ENCODE data around the gene ORMDL3. TPM values are rescaled to one million over a fixed set of nuclear protein-coding genes. Genes with fewer than 3 reads are reported as not detected.
"Not testable (repeated sequence)": the region's sequence is repeated elsewhere in the genome, so short reads cannot be mapped to it uniquely, and the experiment has no call there.

ORMDL3 gene
- polyA plus RNA-seq, 1 donor from 2014 or later, result 90.1 TPM

DNA sequence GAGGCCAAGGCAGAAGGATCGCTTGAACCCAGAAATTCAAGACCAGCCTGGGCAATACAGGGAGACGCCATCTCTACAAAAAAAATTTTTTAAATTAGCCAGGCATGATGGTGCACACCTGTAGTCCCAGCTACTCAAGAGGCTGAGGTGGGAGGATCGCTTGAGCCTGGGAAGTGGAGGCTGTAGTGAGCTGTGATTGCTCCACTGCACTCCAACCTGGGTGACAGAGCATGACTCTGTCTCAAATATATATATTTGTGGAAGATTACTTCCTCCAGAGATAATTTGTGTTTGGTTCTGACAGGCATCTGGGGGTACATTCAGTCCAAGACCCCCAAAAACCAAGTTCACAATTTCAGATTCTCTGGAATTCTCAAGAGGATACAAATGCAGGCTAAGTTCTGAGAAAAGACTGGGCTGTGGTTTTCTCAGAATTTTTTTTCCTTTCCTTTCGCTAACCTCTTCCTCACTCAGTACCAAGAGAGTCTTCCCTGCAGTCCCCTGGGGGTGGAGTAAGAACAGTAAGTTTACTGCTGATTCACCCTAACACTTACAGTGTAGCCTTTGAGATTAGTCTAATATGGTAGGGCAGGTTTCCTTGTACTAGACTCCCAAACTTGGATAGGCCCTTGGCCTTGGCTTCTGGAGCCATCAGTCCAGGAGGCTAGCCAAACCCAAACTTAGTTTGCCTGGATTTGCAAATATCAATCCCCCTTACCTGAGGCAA lies 24.1 kb downstream of the ORMDL3 start:
- Histone ChIP-seq H3K27me3 (ENCODE audit: insufficient read depth, low read depth, low read length) (no peaks in the 10 kb centered on the region), H3K9me3 (ENCODE audit: low read length) (no peaks in the 10 kb centered on the region), H3K4me2 (ENCODE audit: low read length) (no peak overlapping the region), H4K20me1 (ENCODE audit: insufficient read depth) (no peaks in the 10 kb centered on the region), H3K79me2 (replicated peaks; ENCODE audit: insufficient read depth, low read length) (no peaks in the 10 kb centered on the region), H3K9me2 (ENCODE audit: insufficient read depth, low read length) (no peaks in the 10 kb centered on the region), H3F3A (ENCODE audit: insufficient read depth, low read length, poor library complexity, severe bottlenecking) (no peaks in the 10 kb centered on the region), H3K36me3 (ENCODE audit: insufficient read depth, low read length) (no peaks in the 10 kb centered on the region), H2AFZ (ENCODE audit: low read depth, low read length) (no peak overlapping the region), H3K9ac (ENCODE audit: low read length) (no peak overlapping the region), H3K27ac (ENCODE audit: low read length) (no peak overlapping the region), H3K4me3 (ENCODE audit: low read length) (no peak overlapping the region)
- no peak for TF ChIP-seq SMC3 (conservative IDR thresholded peaks at IDR 0.05; ENCODE audit: poor library complexity)

DNA sequence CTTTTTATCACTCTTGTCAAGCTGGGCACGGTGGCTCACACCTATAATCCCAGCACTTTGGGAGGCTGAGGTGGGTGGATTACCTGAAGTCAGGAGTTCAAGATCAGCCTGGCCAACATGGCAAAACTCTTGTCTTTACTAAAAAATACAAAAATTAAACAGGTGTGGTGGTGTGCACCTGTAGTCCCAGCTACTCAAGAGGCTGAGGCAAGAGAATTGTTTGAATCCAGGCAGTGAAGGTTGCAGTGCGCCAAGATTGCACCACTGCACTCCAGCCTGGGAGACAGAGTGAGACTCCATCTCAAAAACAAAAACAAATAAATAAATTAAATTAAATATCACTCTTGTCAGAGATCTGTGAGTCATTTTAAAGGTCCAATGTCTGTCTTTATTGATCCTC lies 25.4 kb downstream of the ORMDL3 start:
- H2AFZ ChIP-seq (ENCODE audit: low read depth, low read length); H3K27ac ChIP-seq (ENCODE audit: low read length): not testable (repeated sequence)

DNA sequence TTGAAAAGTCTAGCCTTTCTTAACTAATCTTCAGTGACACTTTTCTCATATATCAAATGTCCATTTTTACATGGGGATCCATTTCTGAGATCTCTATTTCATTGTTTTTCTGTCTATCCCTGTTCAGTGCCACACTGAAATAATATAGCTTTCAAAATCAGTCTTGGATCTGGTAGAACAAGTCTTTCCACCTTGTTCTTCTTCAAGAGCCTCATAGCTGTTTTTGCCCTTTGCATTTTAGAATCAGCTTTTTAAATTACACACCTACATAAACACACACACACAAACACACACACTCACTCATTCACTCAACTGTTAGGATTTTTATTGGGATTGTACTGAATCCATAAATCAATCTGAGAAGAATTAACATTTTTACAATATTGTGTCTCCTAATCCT lies 28.2 kb downstream of the ORMDL3 start:
- Histone ChIP-seq H3K27ac (ENCODE audit: low read length) (no peak overlapping the region), H3K9me3 (ENCODE audit: low read length) (no peaks in the 10 kb centered on the region), H3K9me2 (ENCODE audit: insufficient read depth, low read length) (no peaks in the 10 kb centered on the region), H3K9ac (ENCODE audit: low read length) (no peak overlapping the region), H3K4me3 (ENCODE audit: low read length) (no peak overlapping the region), H3K79me2 (replicated peaks; ENCODE audit: insufficient read depth, low read length) (no peaks in the 10 kb centered on the region), H3K4me2 (ENCODE audit: low read length) (no peak overlapping the region), H3K36me3 (ENCODE audit: insufficient read depth, low read length) (no peaks in the 10 kb centered on the region), H3K27me3 (ENCODE audit: insufficient read depth, low read depth, low read length) (no peaks in the 10 kb centered on the region), H4K20me1 (ENCODE audit: insufficient read depth) (no peaks in the 10 kb centered on the region), H3F3A (ENCODE audit: insufficient read depth, low read length, poor library complexity, severe bottlenecking) (no peaks in the 10 kb centered on the region), H2AFZ (ENCODE audit: low read depth, low read length) (no peak overlapping the region)
- TF ChIP-seq, protein P1, sequence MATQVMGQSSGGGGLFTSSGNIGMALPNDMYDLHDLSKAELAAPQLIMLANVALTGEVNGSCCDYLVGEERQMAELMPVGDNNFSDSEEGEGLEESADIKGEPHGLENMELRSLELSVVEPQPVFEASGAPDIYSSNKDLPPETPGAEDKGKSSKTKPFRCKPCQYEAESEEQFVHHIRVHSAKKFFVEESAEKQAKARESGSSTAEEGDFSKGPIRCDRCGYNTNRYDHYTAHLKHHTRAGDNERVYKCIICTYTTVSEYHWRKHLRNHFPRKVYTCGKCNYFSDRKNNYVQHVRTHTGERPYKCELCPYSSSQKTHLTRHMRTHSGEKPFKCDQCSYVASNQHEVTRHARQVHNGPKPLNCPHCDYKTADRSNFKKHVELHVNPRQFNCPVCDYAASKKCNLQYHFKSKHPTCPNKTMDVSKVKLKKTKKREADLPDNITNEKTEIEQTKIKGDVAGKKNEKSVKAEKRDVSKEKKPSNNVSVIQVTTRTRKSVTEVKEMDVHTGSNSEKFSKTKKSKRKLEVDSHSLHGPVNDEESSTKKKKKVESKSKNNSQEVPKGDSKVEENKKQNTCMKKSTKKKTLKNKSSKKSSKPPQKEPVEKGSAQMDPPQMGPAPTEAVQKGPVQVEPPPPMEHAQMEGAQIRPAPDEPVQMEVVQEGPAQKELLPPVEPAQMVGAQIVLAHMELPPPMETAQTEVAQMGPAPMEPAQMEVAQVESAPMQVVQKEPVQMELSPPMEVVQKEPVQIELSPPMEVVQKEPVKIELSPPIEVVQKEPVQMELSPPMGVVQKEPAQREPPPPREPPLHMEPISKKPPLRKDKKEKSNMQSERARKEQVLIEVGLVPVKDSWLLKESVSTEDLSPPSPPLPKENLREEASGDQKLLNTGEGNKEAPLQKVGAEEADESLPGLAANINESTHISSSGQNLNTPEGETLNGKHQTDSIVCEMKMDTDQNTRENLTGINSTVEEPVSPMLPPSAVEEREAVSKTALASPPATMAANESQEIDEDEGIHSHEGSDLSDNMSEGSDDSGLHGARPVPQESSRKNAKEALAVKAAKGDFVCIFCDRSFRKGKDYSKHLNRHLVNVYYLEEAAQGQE (IDR thresholded peaks at IDR 0.05; ENCODE audit: borderline replicate concordance), result no peak
- TF ChIP-seq MXI1 (conservative IDR thresholded peaks at IDR 0.05; ENCODE audit: poor library complexity, severe bottlenecking), result no peak

More for the DNA sequence above, 25.4 kb downstream of the ORMDL3 start:
- not testable (repeated sequence) for H3K4me2 ChIP-seq (ENCODE audit: low read length); H3F3A ChIP-seq (ENCODE audit: insufficient read depth, low read length, poor library complexity, severe bottlenecking); H3K4me3 ChIP-seq (ENCODE audit: low read length); H3K36me3 ChIP-seq (ENCODE audit: insufficient read depth, low read length); H3K9me2 ChIP-seq (ENCODE audit: insufficient read depth, low read length); H3K27me3 ChIP-seq (ENCODE audit: insufficient read depth, low read depth, low read length); H3K9ac ChIP-seq (ENCODE audit: low read length); H3K9me3 ChIP-seq (ENCODE audit: low read length); H3K79me2 ChIP-seq (replicated peaks; ENCODE audit: insufficient read depth, low read length); H4K20me1 ChIP-seq (ENCODE audit: insufficient read depth)

DNA sequence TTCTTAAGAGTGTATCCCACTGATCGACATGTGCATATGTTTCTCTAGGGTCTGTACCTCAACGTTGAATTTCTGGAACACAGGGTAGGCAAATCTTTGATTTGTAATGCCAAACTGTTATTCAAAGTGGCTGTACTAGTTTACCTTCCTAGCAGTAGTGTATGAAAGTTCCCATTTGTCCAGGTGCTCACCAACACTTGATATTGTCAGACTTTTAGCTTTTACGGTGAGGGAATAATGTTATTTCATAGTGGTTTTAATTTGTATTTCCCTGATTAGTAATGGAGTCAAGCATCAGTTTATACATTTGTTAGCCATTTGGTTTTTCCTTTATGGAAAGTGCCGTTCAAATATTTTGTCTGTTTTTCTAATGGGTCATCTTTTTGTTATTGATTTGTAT lies 29.3 kb downstream of the ORMDL3 start:
- Histone ChIP-seq H4K20me1 (ENCODE audit: insufficient read depth) (no peaks in the 10 kb centered on the region), H3F3A (ENCODE audit: insufficient read depth, low read length, poor library complexity, severe bottlenecking) (no peaks in the 10 kb centered on the region), H3K9me2 (ENCODE audit: insufficient read depth, low read length) (no peaks in the 10 kb centered on the region), H3K4me3 (ENCODE audit: low read length) (no peak overlapping the region), H3K27me3 (ENCODE audit: insufficient read depth, low read depth, low read length) (no peaks in the 10 kb centered on the region), H2AFZ (ENCODE audit: low read depth, low read length) (no peak overlapping the region), H3K4me2 (ENCODE audit: low read length) (no peak overlapping the region), H3K9ac (ENCODE audit: low read length) (no peak overlapping the region), H3K36me3 (ENCODE audit: insufficient read depth, low read length) (no peaks in the 10 kb centered on the region), H3K79me2 (replicated peaks; ENCODE audit: insufficient read depth, low read length) (no peaks in the 10 kb centered on the region), H3K9me3 (ENCODE audit: low read length) (no peaks in the 10 kb centered on the region), H3K27ac (ENCODE audit: low read length) (no peak overlapping the region)
- TF ChIP-seq POLR2AphosphoS5 (IDR thresholded peaks at IDR 0.05), result no peak
- no peak for TF ChIP-seq SMC3 (conservative IDR thresholded peaks at IDR 0.05; ENCODE audit: poor library complexity)
- TF ChIP-seq, protein P2, sequence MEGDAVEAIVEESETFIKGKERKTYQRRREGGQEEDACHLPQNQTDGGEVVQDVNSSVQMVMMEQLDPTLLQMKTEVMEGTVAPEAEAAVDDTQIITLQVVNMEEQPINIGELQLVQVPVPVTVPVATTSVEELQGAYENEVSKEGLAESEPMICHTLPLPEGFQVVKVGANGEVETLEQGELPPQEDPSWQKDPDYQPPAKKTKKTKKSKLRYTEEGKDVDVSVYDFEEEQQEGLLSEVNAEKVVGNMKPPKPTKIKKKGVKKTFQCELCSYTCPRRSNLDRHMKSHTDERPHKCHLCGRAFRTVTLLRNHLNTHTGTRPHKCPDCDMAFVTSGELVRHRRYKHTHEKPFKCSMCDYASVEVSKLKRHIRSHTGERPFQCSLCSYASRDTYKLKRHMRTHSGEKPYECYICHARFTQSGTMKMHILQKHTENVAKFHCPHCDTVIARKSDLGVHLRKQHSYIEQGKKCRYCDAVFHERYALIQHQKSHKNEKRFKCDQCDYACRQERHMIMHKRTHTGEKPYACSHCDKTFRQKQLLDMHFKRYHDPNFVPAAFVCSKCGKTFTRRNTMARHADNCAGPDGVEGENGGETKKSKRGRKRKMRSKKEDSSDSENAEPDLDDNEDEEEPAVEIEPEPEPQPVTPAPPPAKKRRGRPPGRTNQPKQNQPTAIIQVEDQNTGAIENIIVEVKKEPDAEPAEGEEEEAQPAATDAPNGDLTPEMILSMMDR (IDR thresholded peaks at IDR 0.05; ENCODE audit: poor library complexity, severe bottlenecking), result no peak
- TF ChIP-seq RAD21 (conservative IDR thresholded peaks at IDR 0.05), result no peak
- no peak for TF ChIP-seq MXI1 (conservative IDR thresholded peaks at IDR 0.05; ENCODE audit: poor library complexity, severe bottlenecking)
- TF ChIP-seq, protein P1 (IDR thresholded peaks at IDR 0.05; ENCODE audit: borderline replicate concordance), result no peak
- TF ChIP-seq EP300 (conservative IDR thresholded peaks at IDR 0.05; ENCODE audit: poor library complexity, severe bottlenecking), result no peak
- TF ChIP-seq TAF1 (IDR thresholded peaks at IDR 0.05; ENCODE audit: low read depth), result no peak
